OCI-M2 (cell line): Measurements from ENCODE around the gene PUM1.
"Not testable (repeated sequence)": the region's sequence is repeated elsewhere in the genome, so short reads cannot be mapped to it uniquely, and the experiment has no call there.

ENCODE experiments used
- DNase-seq: peaks from one replicate; lab custom pipeline; 2025; ENCODE audit not compliant: unreplicated experiment; lab: John Stamatoyannopoulos, UW

PUM1 gene, protein sequence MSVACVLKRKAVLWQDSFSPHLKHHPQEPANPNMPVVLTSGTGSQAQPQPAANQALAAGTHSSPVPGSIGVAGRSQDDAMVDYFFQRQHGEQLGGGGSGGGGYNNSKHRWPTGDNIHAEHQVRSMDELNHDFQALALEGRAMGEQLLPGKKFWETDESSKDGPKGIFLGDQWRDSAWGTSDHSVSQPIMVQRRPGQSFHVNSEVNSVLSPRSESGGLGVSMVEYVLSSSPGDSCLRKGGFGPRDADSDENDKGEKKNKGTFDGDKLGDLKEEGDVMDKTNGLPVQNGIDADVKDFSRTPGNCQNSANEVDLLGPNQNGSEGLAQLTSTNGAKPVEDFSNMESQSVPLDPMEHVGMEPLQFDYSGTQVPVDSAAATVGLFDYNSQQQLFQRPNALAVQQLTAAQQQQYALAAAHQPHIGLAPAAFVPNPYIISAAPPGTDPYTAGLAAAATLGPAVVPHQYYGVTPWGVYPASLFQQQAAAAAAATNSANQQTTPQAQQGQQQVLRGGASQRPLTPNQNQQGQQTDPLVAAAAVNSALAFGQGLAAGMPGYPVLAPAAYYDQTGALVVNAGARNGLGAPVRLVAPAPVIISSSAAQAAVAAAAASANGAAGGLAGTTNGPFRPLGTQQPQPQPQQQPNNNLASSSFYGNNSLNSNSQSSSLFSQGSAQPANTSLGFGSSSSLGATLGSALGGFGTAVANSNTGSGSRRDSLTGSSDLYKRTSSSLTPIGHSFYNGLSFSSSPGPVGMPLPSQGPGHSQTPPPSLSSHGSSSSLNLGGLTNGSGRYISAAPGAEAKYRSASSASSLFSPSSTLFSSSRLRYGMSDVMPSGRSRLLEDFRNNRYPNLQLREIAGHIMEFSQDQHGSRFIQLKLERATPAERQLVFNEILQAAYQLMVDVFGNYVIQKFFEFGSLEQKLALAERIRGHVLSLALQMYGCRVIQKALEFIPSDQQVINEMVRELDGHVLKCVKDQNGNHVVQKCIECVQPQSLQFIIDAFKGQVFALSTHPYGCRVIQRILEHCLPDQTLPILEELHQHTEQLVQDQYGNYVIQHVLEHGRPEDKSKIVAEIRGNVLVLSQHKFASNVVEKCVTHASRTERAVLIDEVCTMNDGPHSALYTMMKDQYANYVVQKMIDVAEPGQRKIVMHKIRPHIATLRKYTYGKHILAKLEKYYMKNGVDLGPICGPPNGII

DNA sequence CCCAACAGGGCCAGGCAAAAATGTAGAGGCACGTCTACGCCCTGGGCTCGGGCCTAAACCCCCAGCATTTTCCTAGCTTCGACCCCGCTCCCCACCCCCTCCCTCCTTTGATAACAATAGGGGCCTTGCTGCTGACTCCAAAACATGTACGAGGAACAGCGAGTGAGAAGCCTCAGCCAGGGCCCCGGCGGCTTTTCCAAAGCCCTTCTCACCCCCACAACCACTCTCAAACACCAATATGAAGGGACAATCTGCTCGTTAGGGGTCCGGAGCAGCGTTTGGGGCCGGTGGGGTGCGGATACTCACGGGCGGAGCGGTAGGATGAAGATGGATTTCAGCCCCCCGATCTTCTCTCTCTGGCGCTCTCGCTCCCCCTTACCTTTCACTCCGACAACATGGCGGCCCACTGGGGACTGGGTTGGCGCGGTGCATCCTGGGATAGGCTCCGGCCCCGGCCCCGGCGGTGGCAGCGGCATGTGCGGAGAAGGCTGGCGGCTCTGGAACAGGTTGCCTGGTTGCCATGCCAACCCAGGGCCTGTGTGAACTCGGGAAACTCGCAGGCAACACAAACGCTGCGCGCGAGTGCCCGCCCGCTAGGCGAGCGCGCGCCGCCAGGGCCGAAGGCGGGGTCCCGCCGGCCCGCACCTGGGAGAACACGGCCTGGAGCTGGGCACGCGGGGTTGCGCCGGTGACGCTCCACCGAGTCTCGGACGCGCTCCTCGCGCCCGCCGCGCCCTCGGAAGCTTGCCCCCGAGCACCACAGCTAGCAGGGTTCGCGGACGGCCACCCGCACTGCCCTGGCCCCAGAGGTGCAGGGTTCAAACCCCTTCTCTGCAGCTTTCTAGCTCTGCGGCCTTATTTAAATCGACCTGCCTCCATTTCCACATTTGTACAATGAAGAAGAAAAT is at the start of gene PUM1:
TSS of gene PUM1 (minus strand) at position 408 of the 908 bp plus-strand sequence. CDS start 6,151 bp downstream, outside the sequence.
- peak; percentile 62 for DNase-seq

GRCh38 chr1:31112266-31112935 is 46.9 kb upstream of the PUM1 start:
- no peak for DNase-seq

GRCh38 chr1:31111290-31111951 is 45.9 kb upstream of the PUM1 start:
- DNase-seq, result no peak

- no peak for DNase-seq
Measured at GRCh38 chr1:31110846-31111245, 45.3 kb upstream of the PUM1 start.

DNA sequence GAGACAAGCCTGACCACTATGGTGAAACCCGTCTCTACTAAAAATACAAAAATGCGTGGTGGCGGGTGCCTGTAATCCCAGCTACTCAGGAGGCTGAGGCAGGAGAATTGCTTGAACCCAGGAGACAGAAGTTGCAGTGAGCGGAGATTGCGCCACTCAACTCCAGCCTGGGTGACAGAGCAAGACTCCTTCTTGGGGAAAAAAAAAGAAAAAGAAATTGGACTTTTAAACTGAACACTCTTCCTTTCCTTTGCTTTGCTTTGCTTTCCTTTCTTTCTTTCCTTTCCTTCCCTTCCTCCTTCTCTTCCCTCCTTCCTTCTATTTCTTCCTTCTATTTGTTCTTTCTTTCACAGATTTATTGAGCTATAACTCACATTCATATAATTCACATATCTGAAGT is 43.3 kb upstream of the PUM1 start:
- no peak for DNase-seq

GRCh38 chr1:31105646-31106045 is 40.1 kb upstream of the PUM1 start:
- DNase-seq, result no peak

GRCh38 chr1:31102501-31102950 is 37.0 kb upstream of the PUM1 start:
- DNase-seq, result no peak

DNA sequence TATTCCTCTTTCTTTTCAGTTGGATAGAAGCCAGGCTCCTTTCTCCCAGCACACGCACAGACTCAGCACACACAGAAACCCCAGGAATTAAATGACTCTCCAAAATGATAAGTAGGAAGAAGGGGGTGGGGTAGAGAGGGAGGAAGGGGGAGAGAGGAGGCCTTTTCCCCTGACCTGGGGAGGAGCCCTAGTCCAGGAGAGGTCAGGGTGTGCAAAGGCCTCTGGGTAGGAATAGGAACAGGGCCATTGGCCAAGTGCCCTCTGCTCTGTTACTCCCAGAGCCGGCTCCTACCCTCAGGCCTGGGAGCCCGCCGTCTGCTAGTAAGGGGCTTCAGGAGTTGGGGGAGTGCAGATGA is 35.6 kb upstream of the PUM1 start:
- DNase-seq, result no peak

- no peak for DNase-seq
Measured at GRCh38 chr1:31099293-31100032, 33.9 kb upstream of the PUM1 start.

GRCh38 chr1:31095985-31096384 is 30.5 kb upstream of the PUM1 start:
- DNase-seq, result no peak

DNA sequence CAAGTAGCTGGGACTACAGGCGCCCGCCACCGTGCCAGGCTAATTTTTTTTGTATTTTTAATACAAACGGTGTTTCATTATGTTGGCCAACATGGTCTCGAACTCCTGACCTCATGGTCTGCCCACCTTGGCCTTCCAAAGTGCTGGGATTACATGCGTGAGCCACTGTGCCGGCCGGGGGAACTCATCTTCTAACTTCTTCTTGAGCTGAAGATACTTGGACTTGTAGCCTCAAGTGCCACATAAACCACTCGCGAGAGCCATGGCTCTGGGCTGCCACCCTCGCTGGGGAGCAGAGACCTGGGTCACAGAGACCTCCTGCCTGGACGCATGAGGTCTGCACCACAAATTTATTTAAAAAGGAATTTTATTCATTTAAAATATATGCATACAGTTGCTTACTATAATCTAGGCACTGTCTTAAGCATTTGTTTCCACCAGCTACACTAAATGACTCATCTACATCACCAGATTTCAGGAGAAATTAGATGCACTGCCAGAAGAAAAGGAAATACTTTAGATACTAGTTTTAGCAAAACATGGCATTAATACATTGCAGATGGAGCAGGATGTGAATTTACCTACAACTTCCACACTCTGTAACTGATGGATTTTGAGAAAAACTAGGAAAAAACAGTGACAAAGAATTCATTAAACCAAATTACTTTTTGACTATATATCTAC is 29.9 kb upstream of the PUM1 start:
- DNase-seq, result no peak

GRCh38 chr1:31088081-31088480 is 22.6 kb upstream of the PUM1 start:
- DNase-seq, result not testable (repeated sequence)

DNA sequence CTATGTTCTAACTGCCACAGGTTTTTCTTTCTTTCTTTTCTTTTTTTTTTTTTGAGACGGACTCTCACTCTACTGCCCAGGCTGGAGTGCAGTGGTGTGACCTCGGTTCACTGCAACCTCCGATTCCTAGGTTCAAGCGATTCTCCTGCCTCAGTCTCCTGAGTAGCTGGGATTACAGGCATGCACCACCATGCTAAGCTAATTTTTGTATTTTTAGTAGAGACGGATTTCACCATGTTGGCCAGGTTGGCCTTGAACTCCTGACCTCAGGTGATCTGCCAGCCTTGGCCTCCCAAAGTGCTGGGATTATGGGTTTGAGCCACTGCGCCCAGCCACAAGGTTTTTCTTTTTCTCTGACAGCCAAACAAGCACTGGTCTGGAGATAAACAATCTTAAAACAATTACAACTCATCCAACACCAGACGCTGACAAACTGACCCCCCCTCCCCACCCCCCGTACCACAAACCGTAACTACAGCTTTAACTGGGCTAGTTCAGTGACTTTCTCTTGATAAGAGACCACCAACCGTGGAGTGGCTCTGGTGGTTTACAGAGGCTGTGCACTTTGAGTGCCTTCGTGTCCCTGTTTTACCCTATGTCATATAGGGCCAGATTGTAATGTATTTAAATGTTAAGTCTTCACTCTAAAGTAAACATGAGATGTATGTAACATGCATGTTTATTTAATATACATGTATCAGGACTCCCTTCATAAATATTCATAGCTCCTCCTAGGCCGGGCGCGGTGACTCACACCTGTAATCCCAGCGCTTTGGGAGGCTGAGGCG is 19.5 kb upstream of the PUM1 start:
- DNase-seq, result no peak

DNA sequence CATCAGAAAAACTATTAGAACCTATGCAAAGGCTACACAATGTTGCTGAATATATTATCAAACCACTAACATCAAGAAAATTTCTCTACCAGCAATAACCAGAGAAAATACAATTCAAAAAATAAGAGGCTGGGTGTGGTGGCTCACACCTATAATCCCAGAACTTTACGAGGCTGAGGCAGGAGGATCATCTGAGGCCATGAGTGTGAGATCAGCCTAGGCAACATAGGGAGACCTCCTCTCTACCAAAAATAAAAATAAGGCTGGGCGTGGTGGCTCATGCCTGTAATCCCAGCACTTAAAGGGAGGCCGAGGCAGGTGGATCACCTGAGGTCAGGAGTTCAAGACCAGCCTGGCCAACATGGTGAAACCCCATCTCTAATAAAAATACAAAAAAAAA is 16.9 kb upstream of the PUM1 start:
- no peak for DNase-seq

GRCh38 chr1:31073044-31073443 is 7.5 kb upstream of the PUM1 start:
- DNase-seq, result no peak

DNA sequence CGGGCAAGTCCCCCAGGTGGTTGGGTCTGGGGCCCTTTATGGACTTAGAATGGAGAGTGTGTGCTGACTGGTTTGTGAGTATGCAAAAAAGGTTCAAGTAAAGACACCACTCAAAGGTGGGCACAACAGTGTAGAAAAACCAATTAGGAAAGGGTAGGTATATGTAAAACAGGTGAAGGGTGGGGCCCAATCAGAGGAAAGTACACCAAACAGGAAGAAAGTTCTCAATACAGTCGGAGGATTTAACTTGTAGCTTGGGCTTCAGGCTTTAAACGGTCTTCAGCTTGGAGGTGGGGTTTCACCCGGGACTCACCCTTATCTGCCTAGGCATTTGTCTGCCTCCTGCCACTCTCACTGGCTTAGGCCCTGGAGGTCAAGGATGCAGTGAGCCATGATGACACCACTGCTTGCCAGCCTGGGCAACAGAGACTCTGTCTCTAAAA is 6.8 kb upstream of the PUM1 start:
- no peak for DNase-seq

DNA sequence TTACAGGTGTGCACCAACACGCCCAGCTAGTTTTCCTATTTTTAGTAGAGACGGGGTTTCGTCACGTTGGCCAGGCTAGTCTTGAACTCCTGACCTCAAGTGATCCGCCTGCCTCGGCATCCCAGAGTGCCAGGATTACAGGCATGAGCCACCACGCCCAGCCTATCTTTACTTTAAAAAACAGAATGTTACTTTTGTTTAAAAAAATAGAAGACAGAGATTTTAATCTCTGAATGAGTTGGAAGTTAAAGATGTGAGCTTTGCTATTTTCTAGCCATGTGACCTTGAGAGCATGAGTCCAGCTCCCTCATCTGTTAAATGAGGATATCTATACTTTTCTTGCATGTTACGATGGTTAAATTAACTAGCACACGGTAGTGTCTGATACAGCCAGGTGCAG is 3.9 kb upstream of the PUM1 start:
- DNase-seq, result no peak
